Esophagus muscularis mucosa (tissue), 4 donors: ENCODE measurements around the gene MED26.

Experiments used
- CTCF ChIP-seq, 3 experiments: fragments of 200-600 bp in 2 of 3; fragments of 450-650 bp in 1 of 3; sonication (generic) in 2 of 3; IDR thresholded peaks; one replicate each; pipeline ENCODE4 v1.5.1; 2017 to 2019; ENCODE audit warnings: antibody characterized with exemption in 3 of 3, mild to moderate bottlenecking in 2 of 3, moderate library complexity in 1 of 3
- EP300 ChIP-seq: sonication (generic); formaldehyde crosslinking; IDR thresholded peaks from one replicate; pipeline ENCODE4 v1.6.1; 2017; ENCODE audit warnings: antibody characterized with exemption
- POLR2A ChIP-seq: fragments of 450-650 bp; IDR thresholded peaks from one replicate; pipeline ENCODE4 v1.6.1; 2017; ENCODE audit warnings: antibody characterized with exemption, moderate library complexity, mild to moderate bottlenecking, low read depth
- POLR2AphosphoS5 ChIP-seq, 2 donors: sonication (generic); formaldehyde crosslinking; IDR thresholded peaks; one replicate each; pipeline ENCODE4 v1.6.1; 2017; ENCODE audit warnings: antibody characterized with exemption in 2 of 2

GRCh38 chr19:16541526-16542044 lies 86.4 kb downstream of the MED26 start:
- TF ChIP-seq CTCF (IDR thresholded peaks at IDR 0.05) (no peak), EP300 (no peak), POLR2AphosphoS5 (IDR thresholded peaks at IDR 0.05) (no peak), POLR2A (no peak)
